Keratinocyte (primary cell): Measurements from ENCODE around the gene OXSR1. TPM values are rescaled to one million over a fixed set of nuclear protein-coding genes. Genes with fewer than 3 reads are reported as not detected.

Experiments
- DNase-seq: peaks from one replicate; pipeline ENCODE4 v3.0.0-alpha.2; 2011; ENCODE audit warnings: low read depth, missing footprints, low spot score
- FAIRE-seq: peaks from 2 replicates; lab custom pipeline; 2011; peaks lifted over from hg19 to GRCh38; lab: Jason Lieb, UNC
- H2AFZ ChIP-seq: 2 replicates; pipeline ENCODE4 v1.6.0; 2012; ENCODE audit warnings: low read length, control low read depth, inconsistent platforms; ENCODE audit not compliant: control insufficient read depth
- H3K27ac ChIP-seq: 2 replicates; pipeline ENCODE4 v1.5.1; 2011; ENCODE audit warnings: low read length; ENCODE audit not compliant: control insufficient read depth, insufficient read depth
- H3K27me3 ChIP-seq: 3 replicates; pipeline ENCODE4 v1.6.0; 2011; ENCODE audit warnings: low read length; ENCODE audit not compliant: control insufficient read depth, insufficient read depth; ENCODE audit errors: extremely low read depth
- H3K36me3 ChIP-seq, 2 experiments: 2 replicates in 1 of 2; 3 replicates in 1 of 2; pipeline ENCODE4 v1.5.1; 2011; ENCODE audit warnings: low read length in 2 of 2, mild to moderate bottlenecking in 1 of 2; ENCODE audit not compliant: control insufficient read depth in 2 of 2, insufficient read depth in 2 of 2; ENCODE audit errors: extremely low read depth in 1 of 2
- H3K4me1 ChIP-seq: 3 replicates; pipeline ENCODE4 v1.5.1; 2011; ENCODE audit warnings: low read length; ENCODE audit not compliant: control insufficient read depth, insufficient read depth; ENCODE audit errors: extremely low read depth
- H3K4me2 ChIP-seq: 3 replicates; pipeline ENCODE4 v1.6.0; 2011; ENCODE audit warnings: low read depth, low read length; ENCODE audit not compliant: control insufficient read depth, insufficient read depth; ENCODE audit errors: extremely low read depth
- H3K4me3 ChIP-seq, 3 experiments: fragments of 200-600 bp in 1 of 3; sonication (generic) in 1 of 3; 2 replicates in 2 of 3; 3 replicates in 1 of 3; pipeline ENCODE4 v1.5.1; 2011 to 2016; ENCODE audit warnings: low read length in 3 of 3, mild to moderate bottlenecking in 3 of 3, control low read depth in 2 of 3, inconsistent platforms in 1 of 3, low read depth in 1 of 3, mixed read lengths in 1 of 3, mixed run types in 1 of 3, moderate library complexity in 1 of 3; ENCODE audit not compliant: control insufficient read depth in 2 of 3, insufficient read depth in 2 of 3; ENCODE audit errors: extremely low read depth in 1 of 3
- H3K79me2 ChIP-seq: 2 replicates; pipeline ENCODE4 v1.6.0; 2012; ENCODE audit warnings: low read length; ENCODE audit not compliant: control insufficient read depth, insufficient read depth
- H3K9ac ChIP-seq: 3 replicates; pipeline ENCODE4 v1.6.0; 2011; ENCODE audit warnings: low read length; ENCODE audit not compliant: control insufficient read depth, insufficient read depth; ENCODE audit errors: extremely low read depth
- H3K9me1 ChIP-seq: 3 replicates; pipeline ENCODE4 v1.6.0; 2011; ENCODE audit warnings: low read length; ENCODE audit not compliant: control insufficient read depth, insufficient read depth; ENCODE audit errors: extremely low read depth
- H3K9me3 ChIP-seq: 2 replicates; pipeline ENCODE4 v1.5.1; 2012; ENCODE audit warnings: low read depth, low read length; ENCODE audit not compliant: control insufficient read depth
- H4K20me1 ChIP-seq: 3 replicates; pipeline ENCODE4 v1.6.0; 2011; ENCODE audit warnings: low read length; ENCODE audit not compliant: control insufficient read depth, insufficient read depth; ENCODE audit errors: extremely low read depth
- EZH2 ChIP-seq: IDR thresholded peaks from one replicate; pipeline ENCODE4 v1.6.1; 2012; ENCODE audit warnings: inconsistent platforms, mild to moderate bottlenecking, low read length, moderate library complexity
- dilution Hi-C: fragments of 300-500 bp; cut with MboI; formaldehyde crosslinking; loops from one replicate; pipeline ENCODE4 v1.7.0; 2020; ENCODE audit warnings: low sequenced_read_pairs; ENCODE audit not compliant: extremely low pct_ligation_motif_present
- polyA plus RNA-seq, 5 experiments: library from polyadenylated mRNA; depleted of rRNA in 3 of 5; stranded (reverse) in 3 of 5; stranded (forward) in 1 of 5; unstranded in 1 of 5; fragments of >200 nt; gene quantifications; 1 replicate in 1 of 5; 2 replicates in 3 of 5; 3 replicates in 1 of 5; pipeline versions ENCODE4 v1.2.1 to v1.2.3, GENCODE V29; 2011 to 2012; ENCODE audit warnings: missing spikeins in 2 of 5, low read depth in 1 of 5, low replicate concordance in 1 of 5
- TF ChIP-seq, protein P1 (sequence below), 3 experiments: IDR thresholded peaks in 1 of 3; conservative IDR thresholded peaks in 1 of 3; optimal IDR thresholded peaks in 1 of 3; 2 replicates in 2 of 3; 3 replicates in 1 of 3; pipeline versions ENCODE3 to v1.5.1; 2011; ENCODE audit warnings: low read length in 3 of 3, mild to moderate bottlenecking in 3 of 3, moderate library complexity in 2 of 3, control low read depth in 1 of 3, inconsistent platforms in 1 of 3; ENCODE audit not compliant: insufficient read depth in 2 of 3; ENCODE audit errors: extremely low read depth in 1 of 3

The OXSR1 gene
- polyA plus RNA-seq, 1 donor (not counting 4 experiments of a cell fraction or from before 2014, with no cell fraction given): 77.0 TPM

DNA sequence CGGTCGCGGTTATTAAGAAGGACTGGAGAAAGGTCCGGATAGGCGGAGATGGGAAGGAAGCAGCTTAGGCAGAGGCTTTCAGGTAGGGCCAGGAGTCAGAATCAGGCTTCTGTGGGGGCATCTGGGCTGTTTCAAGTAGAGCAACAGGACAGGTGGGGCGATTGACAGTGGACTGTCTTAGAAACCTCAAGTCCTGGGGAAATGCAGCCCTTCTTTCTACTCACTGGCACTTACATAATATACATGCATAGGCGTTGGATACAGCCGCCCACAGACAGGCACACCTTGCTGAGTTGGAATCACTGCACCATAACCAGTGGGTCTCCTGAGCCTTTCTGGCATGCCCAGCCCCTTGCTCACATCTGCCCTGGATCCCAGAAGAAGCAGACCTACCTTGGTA lies 26.1 kb upstream of the OXSR1 start:
- no peak for DNase-seq
- Histone ChIP-seq H2AFZ (peak overlapping the region; percentile 70), H4K20me1 (no peaks in the 10 kb centered on the region), H3K9me3 (no peaks in the 10 kb centered on the region), H3K79me2 (peaks cover 45% of the 10 kb centered on the region), H3K4me2 (peak overlapping the region; percentile 83), H3K4me3 (peak overlapping the region; percentile 81 to 91 (median 87)), H3K36me3 (peaks cover 11 to 23% of the 10 kb centered on the region in 2 experiments), H3K27me3 (no peaks in the 10 kb centered on the region), H3K9ac (peak overlapping the region; percentile 85), H3K4me1 (peaks cover 45% of the 10 kb centered on the region), H3K9me1 (no peaks in the 10 kb centered on the region), H3K27ac (peak overlapping the region; percentile 90)
- TF ChIP-seq EZH2: no peak
- TF ChIP-seq, protein P1, sequence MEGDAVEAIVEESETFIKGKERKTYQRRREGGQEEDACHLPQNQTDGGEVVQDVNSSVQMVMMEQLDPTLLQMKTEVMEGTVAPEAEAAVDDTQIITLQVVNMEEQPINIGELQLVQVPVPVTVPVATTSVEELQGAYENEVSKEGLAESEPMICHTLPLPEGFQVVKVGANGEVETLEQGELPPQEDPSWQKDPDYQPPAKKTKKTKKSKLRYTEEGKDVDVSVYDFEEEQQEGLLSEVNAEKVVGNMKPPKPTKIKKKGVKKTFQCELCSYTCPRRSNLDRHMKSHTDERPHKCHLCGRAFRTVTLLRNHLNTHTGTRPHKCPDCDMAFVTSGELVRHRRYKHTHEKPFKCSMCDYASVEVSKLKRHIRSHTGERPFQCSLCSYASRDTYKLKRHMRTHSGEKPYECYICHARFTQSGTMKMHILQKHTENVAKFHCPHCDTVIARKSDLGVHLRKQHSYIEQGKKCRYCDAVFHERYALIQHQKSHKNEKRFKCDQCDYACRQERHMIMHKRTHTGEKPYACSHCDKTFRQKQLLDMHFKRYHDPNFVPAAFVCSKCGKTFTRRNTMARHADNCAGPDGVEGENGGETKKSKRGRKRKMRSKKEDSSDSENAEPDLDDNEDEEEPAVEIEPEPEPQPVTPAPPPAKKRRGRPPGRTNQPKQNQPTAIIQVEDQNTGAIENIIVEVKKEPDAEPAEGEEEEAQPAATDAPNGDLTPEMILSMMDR (optimal IDR thresholded peaks at IDR 0.05 in 1 of 3, IDR thresholded peaks at IDR 0.05 in 1 of 3, conservative IDR thresholded peaks at IDR 0.05 in 1 of 3; ENCODE audit: extremely low read depth in 1 of 3, insufficient read depth in 2 of 3, low read length in 3 of 3): no peak
- dilution Hi-C loops: no loop called here
- no peak for FAIRE-seq

DNA sequence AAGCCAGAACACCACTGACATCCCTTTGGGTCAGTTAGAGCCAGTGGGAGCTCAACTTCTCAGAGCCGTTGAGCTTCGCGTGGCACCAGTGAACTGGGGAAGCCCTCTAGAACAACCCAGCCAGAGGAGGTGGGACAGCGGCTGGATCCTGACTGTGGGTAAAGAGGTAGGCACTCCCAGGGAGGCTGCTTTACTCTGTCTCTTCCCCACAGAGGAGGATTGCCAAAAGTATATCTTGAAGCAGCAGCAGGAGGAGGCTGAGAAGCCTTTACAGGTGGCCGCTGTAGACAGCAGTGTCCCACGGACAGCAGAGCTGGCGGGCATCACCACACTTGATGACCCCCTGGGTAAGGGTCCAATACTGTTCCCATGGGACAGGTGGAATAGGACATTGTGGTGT lies 25.7 kb upstream of the OXSR1 start:
- TF ChIP-seq, protein P1 (optimal IDR thresholded peaks at IDR 0.05 in 1 of 3, IDR thresholded peaks at IDR 0.05 in 1 of 3, conservative IDR thresholded peaks at IDR 0.05 in 1 of 3; ENCODE audit: extremely low read depth in 1 of 3, insufficient read depth in 2 of 3, low read length in 3 of 3): no peak
- TF ChIP-seq EZH2: no peak
- peak overlapping the region; percentile 85 for H3K9ac ChIP-seq
- peak overlapping the region; percentile 90 for H3K27ac ChIP-seq
- H3K27me3 ChIP-seq: no peaks in the 10 kb centered on the region
- no peak for DNase-seq
- peak overlapping the region; percentile 83 for H3K4me2 ChIP-seq
- no peak overlapping the region for H2AFZ ChIP-seq
- no peak for FAIRE-seq
- H3K79me2 ChIP-seq: peaks cover 45% of the 10 kb centered on the region
- no peaks in the 10 kb centered on the region for H3K9me3 ChIP-seq
- H3K36me3 ChIP-seq: peaks cover 11 to 20% of the 10 kb centered on the region in 2 experiments
- H3K4me3 ChIP-seq: peak overlapping the region; percentile 81 to 91 (median 87)
- no peaks in the 10 kb centered on the region for H4K20me1 ChIP-seq
- dilution Hi-C loops: no loop called here
- peaks cover 44% of the 10 kb centered on the region for H3K4me1 ChIP-seq
- no peaks in the 10 kb centered on the region for H3K9me1 ChIP-seq
